HG03097 (cell line): ENCODE results near the gene GJA9.
"Not testable (repeated sequence)": the region's sequence is repeated elsewhere in the genome, so short reads cannot be mapped to it uniquely, and the experiment has no call there.

Source experiments
- ATAC-seq: cut with Tn5 transposase; IDR thresholded peaks from one replicate; pipeline ENCODE4 v1.9.1; 2021; ENCODE audit not compliant: unreplicated experiment, low FRiP score

The GJA9 gene

GRCh38 chr1:38875811-38876210 lies 5.6 kb downstream of the GJA9 start:
- ATAC-seq, result no peak

- peak; percentile 91 for ATAC-seq
Measured at GRCh38 chr1:38873027-38873969, 8.1 kb downstream of the GJA9 start, which contains the start of gene MYCBP. MYCBP (minus strand) TSS chr1:38873348; CDS start chr1:38873305, 43 bp downstream.

- ATAC-seq, result peak; percentile 6
Measured at GRCh38 chr1:38872401-38873026, 8.9 kb downstream of the GJA9 start.

GRCh38 chr1:38870996-38871395 lies 10.4 kb downstream of the GJA9 start:
- ATAC-seq, result no peak

- ATAC-seq, result no peak
Measured at GRCh38 chr1:38867208-38867607, 14.2 kb downstream of the GJA9 start.

- ATAC-seq, result no peak
Measured at GRCh38 chr1:38865112-38865715, 16.2 kb downstream of the GJA9 start.

- ATAC-seq, result no peak
Measured at GRCh38 chr1:38860454-38860795, 21.0 kb downstream of the GJA9 start.

- ATAC-seq, result peak; percentile 85
Measured at GRCh38 chr1:38859561-38860453, 21.6 kb downstream of the GJA9 start, which contains the start of gene RRAGC. RRAGC (minus strand) TSS chr1:38859772; CDS start chr1:38859646, 126 bp downstream.

GRCh38 chr1:38858833-38859560 lies 22.4 kb downstream of the GJA9 start:
- peak; percentile 29 for ATAC-seq

- no peak for ATAC-seq
Measured at GRCh38 chr1:38852780-38853179, 28.6 kb downstream of the GJA9 start.

GRCh38 chr1:38848071-38848470 lies 33.3 kb downstream of the GJA9 start:
- no peak for ATAC-seq

- ATAC-seq, result no peak
Measured at GRCh38 chr1:38846210-38846609, 35.2 kb downstream of the GJA9 start.

- ATAC-seq, result not testable (repeated sequence)
Measured at GRCh38 chr1:38845088-38845487, 36.3 kb downstream of the GJA9 start.

GRCh38 chr1:38840281-38840680 lies 41.1 kb downstream of the GJA9 start:
- no peak for ATAC-seq

GRCh38 chr1:38839363-38839762 lies 42.0 kb downstream of the GJA9 start:
- ATAC-seq, result no peak

GRCh38 chr1:38836316-38836715 lies 45.1 kb downstream of the GJA9 start:
- not testable (repeated sequence) for ATAC-seq

GRCh38 chr1:38834937-38835827 lies 46.2 kb downstream of the GJA9 start:
- ATAC-seq, result no peak

- ATAC-seq, result no peak
Measured at GRCh38 chr1:38834221-38834782, 47.1 kb downstream of the GJA9 start.
